ENCODE results near the gene KMT2A.

Gene KMT2A

DNA sequence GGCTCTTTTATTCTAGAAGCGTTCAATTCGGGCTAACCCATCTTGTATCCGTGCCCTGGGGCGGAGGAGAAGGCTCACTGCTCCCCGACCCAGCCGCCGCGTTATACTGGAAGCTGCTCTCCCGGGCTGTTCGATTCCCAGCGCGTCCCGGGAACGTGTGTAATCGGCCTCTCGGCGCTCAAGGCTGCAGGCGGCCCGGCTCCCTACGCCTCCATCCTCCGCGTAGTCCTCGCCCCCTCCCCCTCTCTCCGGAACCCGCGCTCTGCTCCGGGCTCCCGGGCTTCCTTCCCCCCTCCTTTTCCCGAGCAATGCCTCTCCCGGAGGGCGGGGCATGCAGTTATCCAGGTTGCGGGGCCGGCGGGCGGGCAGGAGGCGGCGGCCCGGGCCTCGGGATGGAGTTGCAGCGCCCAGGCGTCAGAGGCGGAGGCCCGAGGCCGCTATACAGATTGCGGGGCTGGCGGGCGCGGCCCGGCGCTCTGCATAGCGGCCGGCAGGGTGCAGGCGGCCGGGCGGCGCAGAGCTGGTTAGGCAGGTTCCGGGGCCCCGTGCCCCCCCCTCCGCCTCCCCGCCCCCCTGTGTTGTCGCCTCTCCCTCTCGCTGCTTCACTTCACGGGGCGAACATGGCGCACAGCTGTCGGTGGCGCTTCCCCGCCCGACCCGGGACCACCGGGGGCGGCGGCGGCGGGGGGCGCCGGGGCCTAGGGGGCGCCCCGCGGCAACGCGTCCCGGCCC is at the start of gene KMT2A:
KMT2A (plus strand) TSS at position 600 of the 732 bp plus-strand sequence; CDS start at position 621, 21 bp downstream.
- DNase-seq, result peak; percentile 99
- Mint-ChIP-seq H3K4me1 (peaks cover 56% of the 10 kb centered on the region), H3K36me3 (ENCODE audit: low read depth) (no peaks in the 10 kb centered on the region), H3K9me3 (no peaks in the 10 kb centered on the region), H3K27ac (peak within 1 kb of the TSS; percentile 99), H3K27me3 (ENCODE audit: low read depth, poor library complexity) (no peaks in the 10 kb centered on the region), H3K4me3 (peak within 1 kb of the TSS; percentile 87)
- no peak for TF ChIP-seq CTCF (IDR thresholded peaks at IDR 0.05)

- Mint-ChIP-seq H3K4me1 (peaks cover 7% of the 10 kb centered on the region), H3K27ac (peak overlapping the region; percentile 26), H3K9me3 (no peaks in the 10 kb centered on the region), H3K4me3 (no peak overlapping the region), H3K36me3 (ENCODE audit: low read depth) (peaks cover 31% of the 10 kb centered on the region), H3K27me3 (ENCODE audit: low read depth, poor library complexity) (peaks cover 2% of the 10 kb centered on the region)
- TF ChIP-seq CTCF (IDR thresholded peaks at IDR 0.05), result no peak
- DNase-seq, result no peak
These were observed 40.2 kb upstream of the KMT2A start for GRCh38 chr11:118396097-118396501.

DNA sequence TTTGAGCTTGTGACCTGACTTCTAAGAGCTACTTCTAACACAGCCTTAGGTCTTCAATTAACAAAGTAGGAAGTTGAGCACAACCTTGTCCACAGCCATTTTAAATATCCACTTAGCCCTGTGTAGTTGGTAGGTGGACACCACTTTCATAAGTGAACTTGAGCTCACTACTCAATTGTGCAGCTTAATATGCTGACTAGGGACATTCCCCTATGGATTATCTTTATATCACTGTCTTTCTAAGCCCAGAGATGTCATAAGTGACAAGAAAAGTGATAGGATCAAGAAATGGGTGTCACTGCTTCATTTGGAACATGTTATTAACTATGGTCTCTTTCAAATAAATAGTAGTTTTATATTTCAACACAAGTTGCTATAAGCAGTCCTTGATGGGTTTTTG is 38.8 kb upstream of the KMT2A start:
- Mint-ChIP-seq H3K36me3 (ENCODE audit: low read depth) (peaks cover 24% of the 10 kb centered on the region), H3K9me3 (no peaks in the 10 kb centered on the region), H3K27ac (no peak overlapping the region), H3K4me1 (peaks cover 15% of the 10 kb centered on the region), H3K4me3 (no peak overlapping the region), H3K27me3 (ENCODE audit: low read depth, poor library complexity) (peaks cover 2% of the 10 kb centered on the region)
- DNase-seq, result no peak
- TF ChIP-seq CTCF (IDR thresholded peaks at IDR 0.05), result no peak

DNA sequence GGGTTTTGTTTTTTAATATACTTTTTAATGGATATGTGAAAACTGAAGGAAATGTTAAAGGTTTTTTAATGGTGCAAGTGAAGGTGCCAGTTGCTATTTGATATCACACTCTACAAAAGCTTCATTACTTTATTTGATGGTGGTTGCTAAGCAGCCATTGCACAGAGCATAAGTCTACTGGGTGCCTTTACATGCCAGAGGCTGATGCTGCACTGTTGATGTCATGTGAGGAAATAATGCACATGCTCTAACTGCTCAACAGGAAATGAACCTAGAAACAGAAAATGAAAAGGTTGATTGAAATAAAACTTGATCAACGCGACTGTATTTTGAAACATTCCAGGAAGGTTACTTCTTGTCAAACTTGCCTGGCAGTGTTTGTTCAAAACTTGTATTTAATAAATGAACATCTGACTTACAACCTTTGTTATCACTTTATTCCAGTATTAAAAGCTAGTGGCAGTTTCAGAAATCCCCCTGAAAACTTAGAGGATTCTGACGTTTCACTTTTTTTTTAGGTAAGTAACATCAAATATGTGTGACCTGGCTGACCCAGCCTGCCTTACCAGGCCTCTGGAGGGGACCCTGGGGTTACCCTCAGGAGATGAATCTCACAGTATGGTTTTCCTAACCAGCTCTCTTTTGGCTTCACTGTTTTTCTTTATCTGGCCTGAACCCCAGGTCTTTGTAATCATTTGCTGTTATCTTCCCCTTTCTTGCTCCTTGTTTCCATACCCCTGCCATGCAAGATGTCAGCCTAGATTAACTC is 37.3 kb upstream of the KMT2A start:
- Mint-ChIP-seq H3K27ac (no peak overlapping the region), H3K9me3 (no peaks in the 10 kb centered on the region), H3K4me3 (no peak overlapping the region), H3K36me3 (ENCODE audit: low read depth) (peaks cover 16% of the 10 kb centered on the region), H3K4me1 (peaks cover 22% of the 10 kb centered on the region), H3K27me3 (ENCODE audit: low read depth, poor library complexity) (peaks cover 2% of the 10 kb centered on the region)
- no peak for DNase-seq
- TF ChIP-seq CTCF (IDR thresholded peaks at IDR 0.05), result no peak

DNA sequence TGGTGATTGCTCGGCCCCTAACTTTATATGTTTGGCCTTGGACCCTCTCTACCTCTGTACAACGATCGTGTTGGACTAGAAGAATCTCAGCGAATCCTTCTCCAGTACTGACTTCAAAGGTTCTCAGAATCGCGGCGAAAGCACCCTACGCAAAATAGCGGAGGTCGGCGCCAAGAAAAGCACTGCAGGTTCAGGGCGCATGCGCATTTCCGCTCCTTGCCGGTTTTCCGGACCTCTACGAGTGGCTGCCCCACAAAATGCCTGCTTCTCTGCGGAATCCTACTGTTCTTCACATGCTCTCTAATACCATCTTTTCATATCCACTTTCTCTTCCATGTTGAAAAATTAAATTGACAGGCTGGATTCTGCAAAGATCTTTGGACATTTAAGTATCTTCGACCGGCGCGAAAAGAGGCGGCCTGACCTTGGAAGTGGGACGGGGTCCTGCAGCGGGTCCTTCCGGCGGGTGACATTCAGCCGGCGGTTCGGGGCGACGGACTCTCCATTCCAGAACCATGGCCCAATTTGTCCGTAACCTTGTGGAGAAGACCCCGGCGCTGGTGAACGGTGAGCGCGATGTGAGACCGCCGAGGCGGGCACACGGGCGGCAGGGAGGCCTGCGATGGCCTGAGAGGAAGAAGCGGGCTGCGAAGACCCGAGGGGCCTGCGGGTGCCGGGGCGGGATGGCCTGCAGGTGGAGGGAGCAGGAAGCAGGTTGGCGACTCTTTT is 35.0 kb upstream of the KMT2A start, which contains the start of gene ATP5MG:
ATP5MG (plus strand) TSS at position 456 of the 729 bp plus-strand sequence; CDS start at position 516, 60 bp downstream.
- H3K27ac Mint-ChIP-seq, result peak within 1 kb of the TSS; percentile 100
- H3K9me3 Mint-ChIP-seq, result no peaks in the 10 kb centered on the region
- peaks cover 2% of the 10 kb centered on the region for H3K27me3 Mint-ChIP-seq (ENCODE audit: low read depth, poor library complexity)
- no peak for TF ChIP-seq CTCF (IDR thresholded peaks at IDR 0.05)
- peak within 1 kb of the TSS; percentile 95 for H3K4me3 Mint-ChIP-seq
- DNase-seq, result peak; percentile 90
- peaks cover 10% of the 10 kb centered on the region for H3K36me3 Mint-ChIP-seq (ENCODE audit: low read depth)
- H3K4me1 Mint-ChIP-seq, result peaks cover 28% of the 10 kb centered on the region

Measured in nephron progenitor cell (in vitro differentiated cells).